ENCODE results near the gene SYNJ1.
"Not testable (repeated sequence)": the region's sequence is repeated elsewhere in the genome, so short reads cannot be mapped to it uniquely, and the experiment has no call there.

Gene SYNJ1

GRCh38 chr21:32749662-32750061 is 21.8 kb upstream of the SYNJ1 start:
- DNase-seq (ENCODE audit: low read depth) = no peak
- H3K4me3 ChIP-seq (ENCODE audit: low read depth, low read length) = no peak overlapping the region
- no peak for TF ChIP-seq CTCF (IDR thresholded peaks at IDR 0.05; ENCODE audit: insufficient read depth, low read depth, low read length, missing control alignments)

- DNase-seq (ENCODE audit: low read depth) = no peak
- no peak overlapping the region for H3K4me3 ChIP-seq (ENCODE audit: low read depth, low read length)
- no peak for TF ChIP-seq CTCF (IDR thresholded peaks at IDR 0.05; ENCODE audit: insufficient read depth, low read depth, low read length, missing control alignments)
Measured at GRCh38 chr21:32748529-32748928, 20.7 kb upstream of the SYNJ1 start.

GRCh38 chr21:32747396-32747795 is 19.6 kb upstream of the SYNJ1 start:
- H3K4me3 ChIP-seq (ENCODE audit: low read depth, low read length) = no peak overlapping the region
- TF ChIP-seq CTCF (IDR thresholded peaks at IDR 0.05; ENCODE audit: insufficient read depth, low read depth, low read length, missing control alignments) = no peak
- no peak for DNase-seq (ENCODE audit: low read depth)

GRCh38 chr21:32746711-32747110 is 18.9 kb upstream of the SYNJ1 start:
- not testable (repeated sequence) for H3K4me3 ChIP-seq (ENCODE audit: low read depth, low read length); DNase-seq (ENCODE audit: low read depth)

- no peak for DNase-seq (ENCODE audit: low read depth)
- H3K4me3 ChIP-seq (ENCODE audit: low read depth, low read length) = no peak overlapping the region
- TF ChIP-seq CTCF (IDR thresholded peaks at IDR 0.05; ENCODE audit: insufficient read depth, low read depth, low read length, missing control alignments) = no peak
Measured at GRCh38 chr21:32742396-32742795, 14.6 kb upstream of the SYNJ1 start.

- no peak for TF ChIP-seq CTCF (IDR thresholded peaks at IDR 0.05; ENCODE audit: insufficient read depth, low read depth, low read length, missing control alignments)
- H3K4me3 ChIP-seq (ENCODE audit: low read depth, low read length) = no peak overlapping the region
- DNase-seq (ENCODE audit: low read depth) = no peak
Measured at GRCh38 chr21:32741336-32741735, 13.5 kb upstream of the SYNJ1 start.

- no peak for TF ChIP-seq CTCF (IDR thresholded peaks at IDR 0.05; ENCODE audit: insufficient read depth, low read depth, low read length, missing control alignments)
- DNase-seq (ENCODE audit: low read depth) = no peak
- no peak overlapping the region for H3K4me3 ChIP-seq (ENCODE audit: low read depth, low read length)
Measured at GRCh38 chr21:32739946-32740345, 12.1 kb upstream of the SYNJ1 start.

GRCh38 chr21:32736083-32736482 is 8.3 kb upstream of the SYNJ1 start:
- H3K4me3 ChIP-seq (ENCODE audit: low read depth, low read length) = not testable (repeated sequence)

More at GRCh38 chr21:32736083-32736482, 8.3 kb upstream of the SYNJ1 start:
- not testable (repeated sequence) for DNase-seq (ENCODE audit: low read depth)
